AG08396 (cell line): ENCODE results near the gene MCM3.

Experiments used
- DNase-seq: peaks from one replicate; pipeline ENCODE4 v3.0.0; 2012; ENCODE audit warnings: low spot score, mixed read lengths

MCM3 gene

GRCh38 chr6:52301326-52301725 is 16.8 kb upstream of the MCM3 start:
- no peak for DNase-seq

DNA sequence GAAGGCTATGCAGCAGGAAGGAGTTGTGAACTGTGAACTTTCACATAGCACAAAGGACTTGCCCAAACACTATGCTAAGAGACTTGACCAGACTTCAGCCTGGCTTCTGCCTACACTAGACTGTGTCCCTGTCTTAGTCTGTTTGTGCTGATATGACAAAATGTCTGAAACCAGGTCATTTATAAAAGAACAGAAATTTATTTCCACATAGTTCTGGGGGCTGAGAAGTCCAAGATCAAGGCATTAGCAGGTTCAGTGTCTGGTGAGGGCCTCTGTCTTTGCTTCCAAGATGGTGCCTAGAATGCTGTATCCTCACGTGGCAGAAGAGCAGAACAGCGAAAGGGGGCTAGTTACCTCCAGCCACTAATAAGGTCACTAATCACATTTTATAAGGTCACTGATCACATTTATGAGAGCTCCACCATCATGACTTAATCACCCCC is 16.0 kb upstream of the MCM3 start:
- DNase-seq, result no peak

DNA sequence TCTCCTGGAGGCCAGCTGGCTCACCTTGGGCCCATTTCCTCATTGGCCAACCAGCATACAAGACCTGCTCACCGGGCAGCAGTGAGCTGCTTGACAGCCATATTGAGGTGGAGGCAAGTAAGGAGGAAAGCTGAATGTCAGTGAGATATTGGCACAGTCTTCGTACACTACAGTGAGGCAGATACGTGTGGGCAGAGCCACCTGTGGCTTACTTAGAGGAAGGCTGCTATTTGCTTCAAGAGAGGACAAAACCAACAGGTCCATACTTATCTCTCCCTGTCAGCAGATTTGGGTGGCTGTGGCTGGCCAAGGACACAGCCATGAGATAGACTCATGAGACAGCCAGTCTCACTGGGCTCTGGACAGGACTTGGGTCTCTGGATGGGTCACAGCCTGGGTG is 15.1 kb upstream of the MCM3 start:
- no peak for DNase-seq

DNA sequence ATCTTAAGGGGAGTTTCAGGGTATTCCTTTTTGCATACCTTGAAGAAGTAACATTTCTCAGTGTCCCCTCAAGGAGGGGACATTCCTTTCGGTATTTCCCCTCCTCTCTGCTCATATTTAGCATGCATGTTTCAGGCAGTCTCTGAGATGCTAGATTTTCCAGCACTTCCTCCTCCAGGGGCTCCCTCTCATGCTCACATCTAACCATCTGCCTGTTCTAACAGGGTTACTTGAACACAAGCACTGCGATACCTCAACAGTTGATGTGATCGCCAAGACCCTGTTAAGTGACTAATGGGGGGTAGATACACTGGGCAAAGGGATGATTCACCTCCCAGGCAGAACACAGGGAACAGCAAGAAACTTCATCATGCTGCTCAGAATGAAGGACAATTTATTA is 12.9 kb upstream of the MCM3 start:
- no peak for DNase-seq

- no peak for DNase-seq
Measured at GRCh38 chr6:52293067-52293466, 8.5 kb upstream of the MCM3 start.

DNA sequence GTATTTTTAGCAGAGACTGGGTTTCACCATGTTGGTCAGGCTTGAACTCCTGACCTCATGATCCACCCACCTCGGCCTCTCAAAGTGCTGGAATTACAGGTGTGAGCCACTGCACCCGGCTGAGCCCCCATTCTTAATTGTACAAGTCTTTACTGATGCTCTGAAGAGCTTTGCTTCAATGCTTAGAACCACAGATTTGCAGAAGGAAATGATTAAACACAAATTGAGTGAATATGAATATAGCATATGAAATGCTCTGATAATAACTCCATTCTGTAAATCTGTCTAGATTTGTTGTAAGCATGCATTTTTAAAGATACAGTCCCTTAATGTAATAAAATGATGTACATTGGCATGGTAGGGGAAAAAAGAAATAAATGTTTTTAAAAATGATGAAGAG is 4.3 kb upstream of the MCM3 start:
- DNase-seq, result no peak

DNA sequence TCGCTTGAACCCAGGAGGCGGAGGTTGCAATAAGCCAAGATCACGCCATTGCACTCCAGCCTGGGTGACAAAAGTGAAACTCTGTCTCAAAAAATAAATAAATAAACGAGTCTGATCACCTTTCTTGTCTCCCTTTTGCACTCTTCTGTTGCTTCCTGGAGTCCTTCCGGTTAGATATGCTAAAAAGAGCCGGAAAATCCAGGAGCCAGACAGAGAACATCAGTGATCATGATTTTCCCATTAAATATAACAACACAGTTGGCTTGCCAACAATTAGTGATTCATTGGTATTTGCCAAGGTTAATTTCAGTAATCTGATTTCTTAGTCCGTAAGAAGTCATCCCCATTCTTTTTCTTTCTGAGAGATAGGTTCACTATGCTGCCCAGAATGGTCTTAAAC is 3.7 kb upstream of the MCM3 start:
- DNase-seq, result no peak

- DNase-seq, result peak; percentile 72
Measured at GRCh38 chr6:52286798-52287432, 2.4 kb upstream of the MCM3 start.

DNA sequence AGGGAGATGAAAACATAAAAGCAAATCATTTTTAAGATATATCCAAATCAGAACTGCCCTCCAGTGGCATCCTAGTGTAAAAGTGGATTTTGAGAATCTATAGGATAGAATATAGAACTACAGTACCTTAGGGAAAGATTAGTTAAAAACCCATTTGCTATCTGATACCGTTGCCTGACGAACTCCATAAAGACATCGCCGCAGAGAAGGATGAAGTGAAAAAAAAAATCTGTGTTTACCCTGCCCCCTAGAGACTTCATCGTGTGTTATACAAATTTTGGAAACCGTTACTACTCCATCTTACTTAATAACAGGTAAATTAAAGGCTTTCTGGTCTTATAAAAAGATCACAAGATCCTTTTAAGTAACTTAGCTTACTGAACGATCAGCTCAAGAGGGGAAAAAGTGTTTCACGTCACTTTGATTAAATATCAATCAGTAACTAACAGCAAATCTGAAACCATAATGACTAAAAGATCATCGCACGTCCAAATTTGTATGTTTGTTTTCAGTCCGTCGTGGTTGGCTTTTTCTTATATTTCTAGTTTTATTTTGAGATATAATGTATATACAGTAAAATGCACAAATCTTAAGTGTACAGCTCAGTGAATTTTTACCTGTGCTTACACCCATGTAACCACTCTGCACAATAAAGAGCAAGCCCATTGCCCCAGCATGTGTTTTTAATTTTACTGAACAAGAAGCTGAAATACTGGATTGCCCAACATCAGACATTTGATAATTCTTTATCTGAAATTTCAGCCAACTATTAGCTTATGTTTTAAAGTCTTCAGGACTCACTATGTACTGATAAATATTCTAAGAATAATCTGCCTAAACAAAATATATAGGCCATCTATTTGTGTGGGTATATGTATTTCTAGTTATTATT is 881 bp upstream of the MCM3 start:
- DNase-seq, result no peak

- no peak for DNase-seq
Measured at GRCh38 chr6:52284131-52284459, 447 bp downstream of the MCM3 start.

DNA sequence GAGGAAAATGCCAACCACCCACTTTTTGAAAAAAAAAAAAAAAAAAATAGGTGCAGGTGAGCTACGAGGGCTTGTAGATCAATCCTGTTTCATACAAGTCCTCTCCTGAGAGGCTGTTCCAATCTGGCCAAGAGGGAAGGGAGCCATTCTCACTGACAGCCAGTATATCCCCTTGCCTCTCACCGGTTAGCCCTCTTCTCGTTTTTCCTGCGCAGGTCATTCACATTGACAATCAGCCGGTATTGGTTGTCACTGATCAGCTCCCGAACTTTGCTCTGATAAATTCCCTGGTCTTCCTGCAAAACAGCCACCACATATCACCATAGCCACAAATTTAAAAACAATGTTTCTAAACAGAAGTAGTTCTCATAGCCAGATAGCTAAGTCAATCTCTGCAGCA is 1.4 kb downstream of the MCM3 start:
- no peak for DNase-seq

- DNase-seq, result no peak
Measured at GRCh38 chr6:52276130-52276529, 8.4 kb downstream of the MCM3 start.

- DNase-seq, result no peak
Measured at GRCh38 chr6:52271852-52272460, 12.6 kb downstream of the MCM3 start.

DNA sequence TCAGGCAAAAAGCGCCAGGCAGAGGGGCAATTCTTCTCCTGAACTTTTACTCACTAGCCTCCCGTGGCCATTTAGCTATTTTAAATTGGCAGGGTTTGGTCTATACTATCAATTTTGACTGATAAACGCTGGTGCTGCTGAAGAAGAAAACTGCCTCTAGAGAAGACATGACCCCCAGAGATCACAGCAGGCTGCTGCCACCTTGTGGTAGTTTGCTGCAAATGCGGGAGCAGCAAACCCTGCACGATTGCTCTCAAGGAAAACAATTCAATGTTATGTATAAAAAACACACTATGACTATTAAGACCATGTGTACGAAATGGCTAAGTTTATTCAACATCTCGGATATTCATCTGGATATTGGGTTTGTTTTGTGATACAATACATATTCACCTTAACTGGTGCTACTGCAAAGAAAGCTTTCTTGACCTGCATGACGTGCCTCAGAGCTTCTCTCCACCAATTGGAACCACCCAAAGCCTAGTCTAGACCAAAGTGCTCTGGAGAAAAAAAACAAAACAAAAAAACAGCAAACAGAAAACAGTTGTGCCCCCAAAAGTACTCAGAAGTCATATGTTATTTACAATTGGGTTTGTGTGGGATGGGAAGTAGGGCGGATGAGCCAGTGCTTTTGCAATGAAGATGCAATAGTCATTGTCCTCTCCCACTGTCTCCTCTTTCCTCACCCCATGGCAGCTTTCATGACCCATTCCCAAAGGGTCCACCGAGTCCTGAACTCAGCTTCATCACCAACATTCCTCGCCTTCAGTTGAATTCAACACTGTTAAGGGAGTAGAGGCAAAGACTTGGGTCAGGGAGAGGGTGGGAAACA is 20.6 kb downstream of the MCM3 start:
- DNase-seq, result peak; percentile 62

GRCh38 chr6:52262620-52263344 is 21.8 kb downstream of the MCM3 start:
- no peak for DNase-seq

DNA sequence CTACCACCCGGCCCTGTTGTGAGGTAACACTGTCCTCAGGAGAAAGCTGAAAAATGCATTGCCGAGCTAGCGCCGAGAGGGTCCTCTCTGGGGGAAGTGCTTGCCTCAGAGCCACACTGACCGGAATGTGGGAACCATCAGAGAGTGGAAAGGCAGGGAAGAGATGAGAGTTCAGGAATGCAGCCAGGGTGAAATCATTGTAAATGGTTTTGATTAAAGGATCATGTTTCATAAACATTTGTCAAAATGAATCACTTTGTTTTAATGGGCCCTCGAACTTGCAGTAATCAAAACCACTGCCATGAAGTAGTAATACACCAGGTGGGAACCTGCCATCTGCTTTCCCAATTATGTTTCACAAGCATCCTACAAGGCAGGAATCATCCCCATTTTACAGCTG is 23.3 kb downstream of the MCM3 start:
- peak; percentile 68 for DNase-seq

DNA sequence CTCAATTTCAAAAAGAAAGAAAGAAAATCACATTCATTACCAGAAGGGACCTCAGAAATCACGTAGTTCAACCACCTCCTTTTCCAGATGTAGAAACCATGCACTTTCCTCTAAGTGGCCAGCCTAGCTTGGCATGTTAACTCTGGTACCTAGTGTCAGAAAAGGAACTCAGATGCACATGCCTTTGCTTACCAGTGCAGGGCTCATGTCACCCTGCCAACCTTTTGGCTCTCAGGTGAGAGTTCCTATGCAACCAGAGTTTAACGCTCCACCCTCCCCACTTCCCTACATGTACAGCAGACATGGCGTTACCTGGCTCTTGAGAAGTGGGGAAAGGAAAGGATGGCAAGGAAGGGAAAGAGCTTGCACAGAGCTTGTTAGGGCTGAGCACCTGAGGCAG is 23.9 kb downstream of the MCM3 start:
- no peak for DNase-seq

DNA sequence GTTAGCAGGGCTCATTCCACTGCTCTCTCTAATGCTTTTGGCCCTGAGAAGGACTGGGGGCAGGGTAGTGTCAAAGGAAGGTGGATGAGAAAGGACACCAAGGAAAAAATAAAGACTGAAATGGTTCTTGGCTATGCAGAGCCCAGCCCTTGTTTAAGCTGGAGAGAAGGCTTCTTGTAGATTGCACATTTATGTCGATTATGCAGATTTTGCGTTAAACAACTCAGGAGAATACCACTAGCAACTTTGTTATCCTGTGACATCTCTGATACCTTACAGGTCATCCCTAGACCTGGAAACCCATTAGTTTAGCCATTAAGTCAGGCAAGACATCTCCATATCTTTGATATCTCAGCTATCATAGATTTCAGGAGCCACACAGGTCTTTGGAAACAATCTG is 29.1 kb downstream of the MCM3 start:
- DNase-seq, result no peak

DNA sequence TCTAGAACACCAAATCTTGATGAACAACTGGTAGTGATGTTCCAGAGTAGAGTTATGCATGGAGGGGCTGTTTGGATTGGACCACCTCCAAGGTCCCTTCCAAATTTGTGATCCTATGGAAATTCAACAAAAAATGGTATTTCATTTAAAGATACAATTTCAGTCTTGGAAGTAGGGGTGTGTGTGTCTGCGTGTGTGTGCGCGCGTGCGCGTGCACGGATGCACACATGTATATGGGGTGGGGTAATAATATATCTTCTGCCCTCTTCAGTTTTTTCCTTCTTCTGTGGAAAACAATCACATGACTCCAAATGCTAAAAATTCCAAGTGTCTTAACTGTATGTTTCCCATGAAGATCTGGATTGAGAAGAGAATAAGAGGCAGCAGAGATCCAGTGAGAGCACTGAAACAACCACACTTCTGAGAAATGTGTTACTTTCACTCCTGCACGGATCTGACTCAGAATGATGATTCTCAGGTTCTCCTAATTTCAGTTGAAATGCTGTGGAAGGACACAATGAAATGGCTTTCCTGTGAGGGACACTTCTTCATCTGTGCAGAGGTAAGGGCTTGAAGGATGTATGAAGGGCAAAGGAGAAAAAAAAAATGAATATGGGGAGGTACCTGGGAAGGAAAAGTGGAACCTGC is 29.7 kb downstream of the MCM3 start:
- no peak for DNase-seq

- peak; percentile 14 for DNase-seq
Measured at GRCh38 chr6:52253494-52253893, 31.0 kb downstream of the MCM3 start.

GRCh38 chr6:52251113-52251512 is 33.4 kb downstream of the MCM3 start:
- DNase-seq, result no peak
